ENCODE results near the gene SLC4A2.

SLC4A2 gene

GRCh38 chr7:151121380-151122170 lies 62.2 kb downstream of the SLC4A2 start:
- DNase-seq (ENCODE audit: insufficient read length, low spot score) = no peak
- no peak for FAIRE-seq
- TF ChIP-seq POLR2A (IDR thresholded peaks at IDR 0.05; ENCODE audit: low read depth, low read length) = no peak
- no peak for TF ChIP-seq POLR2AphosphoS5 (IDR thresholded peaks at IDR 0.05; ENCODE audit: low read depth, low read length)
- TF ChIP-seq POU2F2 (IDR thresholded peaks at IDR 0.05; ENCODE audit: low read depth, low read length) = no peak
- no peak for TF ChIP-seq TAF1 (IDR thresholded peaks at IDR 0.05; ENCODE audit: low read depth, low read length)
- TF ChIP-seq PAX5 (IDR thresholded peaks at IDR 0.05; ENCODE audit: insufficient read depth, low read length, severe bottlenecking) = no peak
- no peak for TF ChIP-seq SPI1 (IDR thresholded peaks at IDR 0.05; ENCODE audit: low read depth, low read length)

GRCh38 chr7:151122276-151122675 lies 62.9 kb downstream of the SLC4A2 start:
- TF ChIP-seq POLR2A (IDR thresholded peaks at IDR 0.05; ENCODE audit: low read depth, low read length) (no peak), POLR2AphosphoS5 (IDR thresholded peaks at IDR 0.05; ENCODE audit: low read depth, low read length) (no peak)
- FAIRE-seq (no peak), DNase-seq (ENCODE audit: insufficient read length, low spot score) (no peak)

GRCh38 chr7:151122796-151123157 lies 63.4 kb downstream of the SLC4A2 start:
- TF ChIP-seq TAF1 (IDR thresholded peaks at IDR 0.05; ENCODE audit: low read depth, low read length) = no peak
- no peak for TF ChIP-seq POLR2A (IDR thresholded peaks at IDR 0.05; ENCODE audit: low read depth, low read length)
- TF ChIP-seq POU2F2 (IDR thresholded peaks at IDR 0.05; ENCODE audit: low read depth, low read length) = no peak
- TF ChIP-seq SPI1 (IDR thresholded peaks at IDR 0.05; ENCODE audit: low read depth, low read length) = no peak
- no peak for TF ChIP-seq POLR2AphosphoS5 (IDR thresholded peaks at IDR 0.05; ENCODE audit: low read depth, low read length)
- no peak for TF ChIP-seq PAX5 (IDR thresholded peaks at IDR 0.05; ENCODE audit: insufficient read depth, low read length, severe bottlenecking)
- no peak for FAIRE-seq

GRCh38 chr7:151123158-151123821 lies 63.9 kb downstream of the SLC4A2 start:
- no peak for FAIRE-seq
- DNase-seq (ENCODE audit: insufficient read length, low spot score) = no peak
- no peak for TF ChIP-seq POU2F2 (IDR thresholded peaks at IDR 0.05; ENCODE audit: low read depth, low read length)
- TF ChIP-seq PAX5 (IDR thresholded peaks at IDR 0.05; ENCODE audit: insufficient read depth, low read length, severe bottlenecking) = no peak

More at GRCh38 chr7:151122796-151123157, 63.4 kb downstream of the SLC4A2 start:
- DNase-seq (ENCODE audit: insufficient read length, low spot score) = no peak

- TF ChIP-seq POLR2AphosphoS5 (IDR thresholded peaks at IDR 0.05; ENCODE audit: low read depth, low read length) (no peak), SPI1 (IDR thresholded peaks at IDR 0.05; ENCODE audit: low read depth, low read length) (no peak), POU2F2 (IDR thresholded peaks at IDR 0.05; ENCODE audit: low read depth, low read length) (no peak), POLR2A (IDR thresholded peaks at IDR 0.05; ENCODE audit: low read depth, low read length) (no peak), PAX5 (IDR thresholded peaks at IDR 0.05; ENCODE audit: insufficient read depth, low read length, severe bottlenecking) (no peak), TAF1 (IDR thresholded peaks at IDR 0.05; ENCODE audit: low read depth, low read length) (no peak)
- DNase-seq (ENCODE audit: insufficient read length, low spot score) = peak; percentile 99
- peak; percentile 92 for FAIRE-seq
Observed at GRCh38 chr7:151123822-151124464, 64.6 kb downstream of the SLC4A2 start.

- DNase-seq (ENCODE audit: insufficient read length, low spot score) (no peak), FAIRE-seq (no peak)
- TF ChIP-seq POU2F2 (IDR thresholded peaks at IDR 0.05; ENCODE audit: low read depth, low read length) = no peak
- TF ChIP-seq POLR2A (IDR thresholded peaks at IDR 0.05; ENCODE audit: low read depth, low read length) = no peak
- no peak for TF ChIP-seq TAF1 (IDR thresholded peaks at IDR 0.05; ENCODE audit: low read depth, low read length)
- TF ChIP-seq SPI1 (IDR thresholded peaks at IDR 0.05; ENCODE audit: low read depth, low read length) = no peak
- TF ChIP-seq PAX5 (IDR thresholded peaks at IDR 0.05; ENCODE audit: insufficient read depth, low read length, severe bottlenecking) = no peak
- no peak for TF ChIP-seq POLR2AphosphoS5 (IDR thresholded peaks at IDR 0.05; ENCODE audit: low read depth, low read length)
Observed at GRCh38 chr7:151124481-151124880, 65.1 kb downstream of the SLC4A2 start.

GRCh38 chr7:151124899-151125399 lies 65.6 kb downstream of the SLC4A2 start:
- TF ChIP-seq TAF1 (IDR thresholded peaks at IDR 0.05; ENCODE audit: low read depth, low read length) (no peak), POLR2AphosphoS5 (IDR thresholded peaks at IDR 0.05; ENCODE audit: low read depth, low read length) (no peak), PAX5 (IDR thresholded peaks at IDR 0.05; ENCODE audit: insufficient read depth, low read length, severe bottlenecking) (no peak), POU2F2 (IDR thresholded peaks at IDR 0.05; ENCODE audit: low read depth, low read length) (no peak), POLR2A (IDR thresholded peaks at IDR 0.05; ENCODE audit: low read depth, low read length) (no peak), SPI1 (IDR thresholded peaks at IDR 0.05; ENCODE audit: low read depth, low read length) (no peak)
- no peak for FAIRE-seq
- DNase-seq (ENCODE audit: insufficient read length, low spot score) = no peak

GRCh38 chr7:151125470-151125845 lies 66.1 kb downstream of the SLC4A2 start:
- FAIRE-seq = no peak
- TF ChIP-seq PAX5 (IDR thresholded peaks at IDR 0.05; ENCODE audit: insufficient read depth, low read length, severe bottlenecking) (no peak), POLR2A (IDR thresholded peaks at IDR 0.05; ENCODE audit: low read depth, low read length) (no peak), POU2F2 (IDR thresholded peaks at IDR 0.05; ENCODE audit: low read depth, low read length) (no peak), POLR2AphosphoS5 (IDR thresholded peaks at IDR 0.05; ENCODE audit: low read depth, low read length) (no peak), SPI1 (IDR thresholded peaks at IDR 0.05; ENCODE audit: low read depth, low read length) (no peak), TAF1 (IDR thresholded peaks at IDR 0.05; ENCODE audit: low read depth, low read length) (no peak)
- no peak for DNase-seq (ENCODE audit: insufficient read length, low spot score)

GRCh38 chr7:151125846-151126481 lies 66.6 kb downstream of the SLC4A2 start:
- DNase-seq (ENCODE audit: insufficient read length, low spot score) (no peak), FAIRE-seq (no peak)
- TF ChIP-seq POLR2AphosphoS5 (IDR thresholded peaks at IDR 0.05; ENCODE audit: low read depth, low read length) (no peak), TAF1 (IDR thresholded peaks at IDR 0.05; ENCODE audit: low read depth, low read length) (no peak), PAX5 (IDR thresholded peaks at IDR 0.05; ENCODE audit: insufficient read depth, low read length, severe bottlenecking) (no peak), POU2F2 (IDR thresholded peaks at IDR 0.05; ENCODE audit: low read depth, low read length) (no peak), POLR2A (IDR thresholded peaks at IDR 0.05; ENCODE audit: low read depth, low read length) (no peak), SPI1 (IDR thresholded peaks at IDR 0.05; ENCODE audit: low read depth, low read length) (no peak)
